HuH-7 (cell line): ENCODE measurements around the gene CGGBP1.

Experiments
- DNase-seq: peaks from one replicate; pipeline ENCODE4 v3.0.0; 2011; ENCODE audit warnings: low spot score

Gene CGGBP1, protein sequence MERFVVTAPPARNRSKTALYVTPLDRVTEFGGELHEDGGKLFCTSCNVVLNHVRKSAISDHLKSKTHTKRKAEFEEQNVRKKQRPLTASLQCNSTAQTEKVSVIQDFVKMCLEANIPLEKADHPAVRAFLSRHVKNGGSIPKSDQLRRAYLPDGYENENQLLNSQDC

DNA sequence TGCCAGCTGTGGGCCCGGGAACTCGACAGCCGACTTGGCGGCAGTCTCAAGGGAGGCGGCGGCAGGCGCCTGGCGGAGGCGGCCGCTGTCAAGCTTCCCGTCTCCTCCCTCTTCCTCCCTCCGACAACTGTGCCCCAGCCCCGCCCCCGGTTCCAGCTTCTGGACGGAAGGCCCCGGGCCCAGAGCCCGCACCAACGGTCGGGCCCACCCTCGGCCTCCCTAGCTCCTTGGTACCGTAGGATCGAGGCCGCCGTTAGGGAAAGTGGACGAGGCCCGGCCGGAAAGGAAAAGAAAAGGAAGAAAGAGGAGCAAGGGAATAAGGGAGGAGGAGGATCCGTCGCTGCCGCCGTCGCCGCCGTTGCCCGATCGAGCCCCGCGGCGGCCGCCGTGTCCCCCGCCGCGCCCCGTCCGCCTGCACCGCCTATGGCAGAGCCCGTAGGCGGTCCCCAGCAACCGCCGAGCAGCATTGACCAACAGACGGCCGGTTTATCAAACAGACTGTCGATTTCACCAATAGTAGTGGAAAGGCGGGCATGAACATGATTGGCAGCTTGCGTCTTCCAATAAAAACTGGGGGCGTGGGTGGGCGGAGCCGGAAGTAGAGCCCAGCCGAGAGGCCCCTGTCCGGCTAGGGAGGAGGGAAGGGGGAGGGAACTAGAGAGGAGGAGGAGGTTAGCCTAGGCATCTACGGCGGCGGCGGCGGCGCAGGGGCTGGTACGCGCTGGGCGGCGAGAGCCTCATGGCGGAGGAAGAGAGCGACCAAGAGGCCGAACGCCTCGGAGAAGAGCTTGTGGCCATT lies at the start of gene CGGBP1, which contains the start of gene ZNF654:
CGGBP1 (minus strand) TSS at position 425 of the 799 bp plus-strand sequence. CDS start 3,029 bp downstream, outside the sequence.
ZNF654 (plus strand) TSS at position 675 of the 799 bp plus-strand sequence; CDS start at position 740, 65 bp downstream.
- DNase-seq, result peak; percentile 90

DNA sequence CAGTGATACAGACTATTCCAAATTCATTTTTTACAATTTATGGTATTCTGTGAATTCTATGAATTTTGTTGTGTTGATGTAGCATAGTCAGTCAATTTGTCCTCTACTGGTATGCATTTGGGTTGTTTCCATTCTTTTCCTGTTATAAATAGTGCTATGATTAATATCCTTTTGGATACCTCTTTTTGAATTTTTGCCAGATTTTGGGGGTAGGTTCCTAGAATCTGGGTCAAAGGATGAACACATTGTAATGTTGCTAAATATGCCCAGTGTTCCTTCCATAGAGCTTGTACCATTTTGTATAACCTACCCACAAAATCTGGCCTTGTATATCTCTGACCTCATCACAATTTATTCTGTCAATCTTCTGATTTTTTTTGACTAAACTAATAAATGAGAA lies 46.5 kb upstream of the CGGBP1 start:
- DNase-seq, result no peak

DNA sequence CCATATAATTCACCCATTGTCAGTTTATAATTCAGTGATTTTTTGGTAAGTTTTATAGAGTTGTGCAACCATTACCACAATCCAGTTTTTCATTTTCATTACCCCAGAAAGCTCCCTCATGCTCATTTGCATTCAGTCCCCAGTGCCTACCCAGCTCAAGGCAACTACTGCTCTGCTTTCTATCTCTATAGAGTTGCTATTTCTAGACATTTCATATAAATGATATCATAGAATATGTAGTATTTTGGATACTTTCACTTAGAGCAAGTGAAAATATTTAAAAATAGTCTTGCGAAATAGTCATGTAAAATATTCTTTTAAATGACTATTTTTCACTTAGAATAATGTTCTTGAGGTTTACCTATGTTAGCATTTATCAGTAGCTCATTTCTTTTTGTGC lies 42.3 kb upstream of the CGGBP1 start:
- no peak for DNase-seq

DNA sequence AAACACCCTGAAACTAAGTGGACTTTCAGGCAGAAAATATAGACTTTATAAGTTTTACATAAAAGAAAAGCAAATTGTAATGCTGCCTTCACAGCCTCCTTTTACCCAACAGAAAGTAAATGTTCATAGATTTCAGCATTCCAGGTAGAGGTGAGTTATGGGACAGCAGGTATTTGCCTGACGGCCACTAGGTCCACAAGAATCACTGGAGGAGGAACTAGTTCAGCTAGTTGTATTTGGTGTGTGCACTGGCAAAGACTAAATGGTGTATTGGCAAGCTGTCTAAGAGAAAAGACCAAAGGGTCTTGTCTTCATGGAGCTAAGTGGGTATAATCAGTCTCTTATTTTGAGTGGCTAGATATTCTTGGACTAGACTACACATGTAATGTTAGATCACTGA lies 34.5 kb upstream of the CGGBP1 start:
- DNase-seq, result no peak

DNA sequence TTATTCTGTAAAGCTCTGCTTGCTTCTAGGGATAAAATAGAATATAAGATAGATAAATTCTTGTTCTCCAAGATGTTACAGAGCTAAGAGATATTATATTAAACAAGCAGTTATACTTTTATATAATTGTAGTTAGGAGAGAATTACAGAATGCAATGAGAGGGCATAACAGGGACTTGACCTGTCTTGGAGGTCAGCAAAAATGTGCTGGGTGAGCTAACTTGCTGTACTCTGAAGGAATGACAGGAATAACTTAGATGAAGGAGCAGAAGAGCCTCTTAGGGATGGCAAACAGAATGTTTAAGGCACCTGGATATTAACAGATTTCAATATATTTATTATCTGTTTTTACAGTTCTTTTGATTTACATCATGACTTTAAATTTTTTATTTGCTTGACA lies 33.5 kb upstream of the CGGBP1 start:
- DNase-seq, result no peak

DNA sequence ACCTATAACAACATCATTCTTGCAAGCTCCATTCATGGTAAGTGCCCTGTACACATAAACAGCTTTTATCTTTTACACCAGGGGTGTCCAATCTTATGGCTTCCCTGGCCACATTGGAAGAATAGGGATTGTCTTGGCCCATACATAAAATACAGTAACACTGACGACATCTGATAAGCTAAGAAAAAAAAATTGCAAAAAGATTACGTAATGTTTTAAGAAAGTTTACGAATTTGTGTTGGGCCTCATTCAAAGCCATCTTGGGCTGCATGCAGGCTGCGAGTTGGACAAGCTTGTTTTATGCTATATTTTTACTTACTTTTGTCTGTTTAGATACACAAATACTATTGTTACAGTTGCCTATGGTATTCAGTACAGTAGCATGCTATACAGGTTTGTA lies 31.9 kb upstream of the CGGBP1 start:
- DNase-seq, result no peak

DNA sequence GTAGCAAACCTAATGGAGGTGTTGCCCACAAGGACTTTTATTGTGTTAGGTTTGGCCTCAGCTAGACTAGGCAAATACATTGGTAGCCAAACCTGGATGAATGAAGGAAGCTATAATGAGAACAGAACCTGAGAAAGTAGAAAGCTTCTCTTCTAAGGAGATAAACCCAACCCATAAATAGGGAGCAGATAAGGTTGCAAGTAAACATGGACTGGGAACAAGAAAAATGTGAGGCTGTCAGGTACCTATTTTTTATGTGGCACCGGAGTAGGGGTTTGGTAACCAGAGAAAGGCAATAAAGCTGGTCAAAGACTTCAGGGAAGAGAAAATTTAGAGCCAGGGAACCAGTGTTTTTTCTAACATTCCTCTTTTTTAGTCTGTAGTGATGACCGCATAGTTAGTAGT lies 25.3 kb upstream of the CGGBP1 start:
- DNase-seq, result no peak

DNA sequence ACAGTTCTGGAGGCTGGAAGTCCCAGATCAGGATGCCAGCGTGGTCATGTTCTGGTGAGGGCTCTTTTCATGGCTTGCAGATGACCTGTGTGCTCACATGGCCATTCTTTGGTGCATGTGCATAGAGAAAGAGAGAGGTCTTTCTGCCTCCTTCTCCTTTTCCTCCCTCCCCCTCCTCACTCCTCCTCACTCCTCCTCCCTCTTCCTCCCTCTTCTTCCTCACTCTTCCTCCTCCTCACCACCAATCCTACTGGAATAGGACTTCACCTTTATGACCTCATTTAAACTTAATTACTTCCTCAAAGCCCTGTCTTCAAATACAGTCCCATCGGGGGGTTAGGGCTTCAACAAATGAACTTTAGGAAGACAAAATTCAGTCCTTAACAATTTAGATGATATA lies 24.0 kb upstream of the CGGBP1 start:
- no peak for DNase-seq

DNA sequence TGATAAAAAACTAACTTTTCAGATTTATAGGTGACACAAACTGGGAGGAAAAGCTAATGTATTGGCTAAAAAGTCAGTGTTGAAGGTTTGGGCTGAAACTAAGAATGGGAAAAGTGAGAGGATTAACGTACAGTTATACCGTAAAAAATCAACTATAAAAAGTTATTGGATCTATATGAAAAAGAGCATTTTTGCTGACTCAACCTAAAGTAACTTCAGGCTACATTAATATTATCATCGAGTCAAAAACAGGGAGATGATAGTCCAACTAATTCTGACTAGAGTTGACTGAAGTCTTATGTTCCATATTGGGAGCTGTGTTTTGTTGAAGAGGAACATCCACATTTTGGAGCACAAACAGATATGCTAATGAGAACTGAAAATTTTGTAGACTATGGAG lies 20.1 kb upstream of the CGGBP1 start:
- DNase-seq, result no peak

DNA sequence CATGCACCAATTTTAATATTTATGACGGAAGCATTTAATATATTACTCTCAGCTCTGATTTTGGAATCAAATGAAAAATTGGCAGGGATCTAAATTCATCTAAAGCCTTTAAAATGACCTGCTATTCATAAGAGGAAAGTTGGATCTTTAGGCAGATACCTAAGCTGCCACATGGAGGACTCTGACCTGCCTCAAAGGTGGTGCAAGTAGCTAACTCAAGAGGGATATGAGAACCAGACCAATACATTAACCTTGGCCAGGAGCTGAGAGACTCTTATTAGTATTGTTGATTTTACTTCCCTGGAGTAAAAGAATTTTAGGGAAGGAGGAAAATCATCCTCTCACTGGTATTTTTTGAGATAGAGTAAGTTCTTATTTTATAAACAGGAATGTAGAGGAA lies 17.9 kb upstream of the CGGBP1 start:
- no peak for DNase-seq

DNA sequence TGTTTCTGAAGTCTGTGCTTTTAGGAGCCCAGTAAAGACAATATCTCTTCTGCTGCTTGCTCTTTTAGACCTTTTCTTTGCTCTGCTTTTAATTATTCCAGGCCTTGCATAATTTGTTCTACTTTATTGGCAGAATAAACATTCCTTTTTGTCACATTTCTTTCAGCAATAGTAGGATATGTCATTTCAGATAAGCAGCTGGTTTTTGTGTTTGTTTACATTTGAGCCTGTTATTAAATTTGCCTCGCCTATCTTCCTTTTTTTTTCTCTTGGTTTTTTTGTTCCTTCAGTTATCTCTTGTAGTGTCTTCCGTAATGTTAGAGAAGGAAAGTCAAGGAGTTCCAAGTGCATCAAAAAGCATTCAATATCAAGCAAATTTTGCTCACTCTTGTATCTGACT lies 16.7 kb upstream of the CGGBP1 start:
- DNase-seq, result no peak

DNA sequence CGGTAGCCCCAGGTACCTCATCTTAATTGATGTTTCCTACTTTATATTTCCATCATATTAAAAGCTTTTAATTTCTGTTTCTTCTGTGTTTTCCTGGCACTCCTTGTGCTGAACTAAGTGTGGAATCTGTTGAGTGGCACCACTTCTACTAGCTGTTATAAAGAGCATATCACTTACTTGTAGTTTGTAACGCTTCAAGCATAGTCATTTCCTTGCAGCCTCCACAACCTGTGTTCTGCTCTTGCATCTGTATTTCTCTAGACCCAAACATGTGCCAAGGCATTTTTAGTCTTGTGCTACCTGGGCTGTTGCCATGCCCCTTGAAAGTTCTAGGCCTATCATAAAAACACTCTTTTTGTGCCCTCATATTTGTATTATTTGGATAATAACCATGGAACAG lies 16.3 kb upstream of the CGGBP1 start:
- DNase-seq, result no peak

DNA sequence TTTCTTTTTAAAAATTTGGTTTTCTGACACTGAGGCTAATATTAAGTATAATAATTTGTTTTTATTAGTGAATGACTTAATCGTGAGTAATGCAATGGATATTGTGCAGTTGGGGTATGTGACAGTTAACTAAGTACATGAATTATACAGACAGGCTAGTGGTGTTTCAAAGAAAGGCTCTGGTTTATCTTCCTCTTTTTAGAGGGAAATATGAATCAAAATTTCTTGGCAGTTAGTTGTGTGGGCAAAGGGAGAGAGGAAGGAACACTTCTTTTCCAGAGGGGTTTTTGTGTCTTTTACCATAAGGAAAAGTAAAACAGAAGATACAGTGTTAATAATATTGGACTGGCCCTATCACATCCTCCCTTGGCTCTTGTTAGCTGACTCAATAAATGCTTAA lies 2.9 kb upstream of the CGGBP1 start:
- no peak for DNase-seq

DNA sequence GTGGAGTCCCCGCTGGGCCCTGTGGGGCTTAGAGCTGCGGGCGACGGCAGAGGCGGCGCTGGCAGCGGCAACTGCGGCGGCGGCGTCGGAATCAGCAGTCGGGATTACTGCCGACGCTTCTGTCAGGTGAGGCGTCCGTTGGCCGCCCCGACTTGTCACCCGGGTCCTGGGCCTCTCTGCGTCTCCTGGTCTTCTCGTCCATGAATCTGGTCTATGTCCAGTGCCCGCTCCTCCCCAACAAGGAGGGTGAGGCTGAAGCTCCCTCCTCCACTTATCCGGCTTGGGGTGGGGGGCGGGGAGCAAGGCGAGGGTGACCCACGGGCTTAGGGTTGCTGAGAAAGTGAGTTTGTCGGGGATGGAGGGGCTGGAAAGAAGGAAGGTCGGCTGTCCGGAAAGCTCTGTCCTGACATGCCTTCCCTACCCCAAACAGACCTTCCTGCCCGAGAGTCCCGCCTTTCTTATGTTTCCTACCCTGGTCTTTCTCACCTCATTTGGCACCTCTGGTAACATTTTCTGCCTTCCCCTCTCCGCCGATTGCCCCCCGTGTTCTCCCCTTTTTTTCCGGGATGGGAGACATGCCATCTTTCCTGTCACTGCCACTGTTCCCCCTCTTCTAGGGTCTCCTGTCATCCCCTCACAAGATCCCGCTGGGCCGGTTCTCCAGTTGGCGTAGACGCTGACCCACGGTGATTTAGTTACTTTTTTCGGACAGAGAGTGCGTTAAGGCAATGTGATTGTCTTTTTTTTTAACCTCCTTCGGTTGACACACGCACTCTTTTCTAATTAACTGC lies 770 bp upstream of the CGGBP1 start:
- peak; percentile 20 for DNase-seq

DNA sequence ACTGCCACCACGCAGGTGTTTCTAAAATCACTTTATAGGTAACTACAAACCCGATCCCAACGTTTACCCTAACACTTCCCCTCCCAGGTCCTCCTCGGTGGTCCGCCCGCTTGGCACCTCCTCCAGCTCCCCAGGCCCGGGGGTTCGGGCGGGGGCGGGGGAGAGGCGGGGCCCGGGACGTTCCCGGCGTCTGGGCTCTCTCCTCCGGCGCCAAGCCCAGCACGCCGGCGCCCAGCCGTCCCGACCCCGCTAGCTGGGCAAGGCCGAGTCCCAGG lies 562 bp downstream of the CGGBP1 start:
- no peak for DNase-seq

DNA sequence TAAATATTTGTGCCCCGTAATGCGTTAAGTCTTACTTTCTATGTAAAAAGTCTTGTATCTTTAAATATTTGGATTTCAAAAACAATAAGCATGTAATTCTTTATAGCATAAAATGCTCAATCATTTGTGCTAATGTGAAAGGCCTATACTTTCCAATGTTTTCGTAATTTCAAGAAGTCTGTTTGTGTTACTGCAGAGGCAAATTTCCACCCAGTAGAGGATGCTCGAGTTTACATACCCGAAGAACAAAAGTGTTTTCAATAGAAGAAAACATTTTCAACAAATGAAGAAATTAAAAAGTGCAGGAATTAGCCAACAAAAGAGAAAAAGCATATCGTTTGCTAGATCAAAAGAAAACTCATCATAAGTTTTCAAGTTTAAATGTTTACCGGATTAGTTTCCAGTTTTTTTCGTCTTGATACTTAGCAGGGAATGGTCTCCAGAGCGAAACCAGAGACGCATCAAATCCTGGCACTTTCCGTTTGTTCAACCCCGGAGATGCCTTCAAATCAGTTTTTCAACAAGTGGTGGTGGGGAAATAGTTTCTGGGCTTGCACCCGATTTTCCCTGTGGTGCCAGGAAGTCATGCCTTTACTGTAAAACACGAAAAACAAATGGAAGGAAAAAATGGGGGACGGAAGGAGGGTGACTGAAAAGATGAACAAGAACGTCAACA lies 1.0 kb downstream of the CGGBP1 start:
- peak; percentile 4 for DNase-seq

DNA sequence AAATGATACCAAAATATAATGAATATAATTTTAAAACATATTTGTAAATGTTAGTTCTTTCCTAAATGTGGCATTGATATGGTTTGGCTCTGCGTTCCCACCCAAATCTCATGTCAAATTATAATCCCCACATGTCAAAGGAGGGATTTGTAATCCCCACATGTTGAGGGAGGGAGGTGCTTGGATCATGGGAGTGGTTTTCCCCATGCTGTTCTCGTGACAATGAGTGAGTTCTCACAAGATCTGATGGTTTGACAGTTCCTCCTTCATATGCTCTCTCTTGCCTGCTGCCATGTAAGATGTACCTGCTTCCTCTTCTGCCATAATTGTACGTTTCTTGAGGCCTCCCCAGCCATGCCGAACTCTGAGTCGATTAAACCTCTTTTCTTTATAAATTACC lies 12.0 kb downstream of the CGGBP1 start:
- DNase-seq, result no peak

DNA sequence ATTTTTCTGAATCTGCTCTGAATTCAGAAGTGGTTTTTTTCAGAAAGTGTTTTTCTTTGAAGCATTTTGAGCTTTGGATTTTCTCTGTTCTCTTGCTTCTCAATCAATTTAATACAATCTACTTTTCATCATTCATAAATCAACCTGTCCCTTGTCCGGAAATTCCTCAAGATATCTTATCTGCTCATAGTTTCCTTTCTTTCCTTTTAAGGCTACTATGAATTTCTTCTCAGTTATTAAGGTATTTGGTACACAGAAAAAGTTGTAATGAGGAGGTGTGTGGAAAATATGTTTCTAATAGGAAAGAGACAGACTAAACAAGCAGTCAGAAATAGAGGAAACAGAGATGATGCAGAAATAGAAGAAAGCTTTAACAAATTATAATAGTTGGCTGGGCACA lies 14.4 kb downstream of the CGGBP1 start:
- DNase-seq, result no peak

DNA sequence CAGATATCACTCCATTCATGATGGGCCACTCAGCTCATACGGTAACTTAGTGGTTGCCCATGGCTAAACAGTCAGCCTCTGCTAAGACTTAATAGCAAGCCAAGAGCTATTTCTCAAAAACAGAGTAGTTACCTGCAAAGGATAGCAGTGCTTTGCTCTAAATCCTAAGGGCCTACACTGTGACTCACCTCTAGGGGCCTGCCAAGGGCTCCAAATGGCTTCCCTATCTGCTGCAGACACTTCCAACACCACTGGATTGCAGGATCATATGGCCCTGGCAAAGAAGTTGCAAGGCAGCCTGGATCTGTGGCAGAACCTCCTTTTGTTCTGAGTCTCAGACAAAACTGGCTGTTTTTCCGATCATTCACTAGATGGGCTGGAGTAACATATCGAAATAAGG lies 17.8 kb downstream of the CGGBP1 start:
- no peak for DNase-seq

DNA sequence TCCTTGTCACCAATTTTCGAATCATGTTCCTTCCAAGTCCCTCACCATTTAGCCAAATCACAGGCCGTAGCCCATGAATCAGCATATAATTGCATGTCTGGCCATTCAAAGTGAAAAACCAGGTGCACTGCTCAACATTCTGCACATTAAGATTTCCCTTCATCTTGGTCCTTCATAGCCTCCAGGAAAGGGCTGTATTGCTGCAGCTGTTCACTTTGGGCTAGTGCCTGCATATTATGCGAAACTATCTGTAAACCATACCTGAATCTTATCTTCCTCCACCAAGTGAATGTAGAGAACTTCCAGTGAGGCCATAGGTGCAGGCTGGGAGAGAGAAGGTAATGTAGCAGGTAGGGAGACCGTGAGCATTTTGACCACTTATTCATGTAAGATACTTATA lies 18.3 kb downstream of the CGGBP1 start:
- DNase-seq, result no peak

DNA sequence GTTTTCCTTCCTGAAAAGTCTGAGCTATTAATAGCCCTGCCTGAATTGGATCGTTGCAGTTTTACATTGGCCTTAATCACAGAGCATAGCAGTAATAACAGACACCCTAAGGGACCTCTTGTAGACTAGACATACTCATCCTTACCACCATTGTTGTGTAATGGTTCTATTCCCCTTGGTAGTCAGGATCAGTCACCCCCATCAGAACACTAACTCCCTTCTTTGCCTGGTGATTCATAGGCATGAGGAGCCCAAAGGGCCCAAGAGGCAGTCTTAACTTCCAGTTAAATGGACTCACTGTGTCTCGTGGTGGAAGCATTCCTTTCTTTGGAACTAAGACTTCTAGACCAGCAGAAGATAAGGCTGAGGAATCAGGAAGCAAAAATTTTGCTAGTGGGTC lies 20.2 kb downstream of the CGGBP1 start:
- no peak for DNase-seq

DNA sequence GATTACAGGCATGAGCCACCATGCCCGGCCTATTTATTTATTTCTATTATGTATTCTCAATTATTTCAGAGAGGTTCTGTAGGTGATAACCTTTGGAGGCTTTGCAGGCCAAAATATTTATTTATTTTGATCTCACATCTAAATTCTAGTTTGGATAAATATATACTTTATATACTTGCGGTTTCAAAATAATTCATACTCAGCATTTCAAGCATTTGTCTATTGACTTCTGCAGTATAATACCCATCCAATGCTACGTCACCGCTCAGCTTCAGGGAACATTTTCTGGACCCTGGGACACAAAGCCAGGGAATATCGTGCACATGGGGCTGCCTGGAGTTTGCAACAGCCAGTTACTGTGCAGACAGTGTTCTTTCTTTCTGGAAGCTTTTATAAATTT lies 22.6 kb downstream of the CGGBP1 start:
- no peak for DNase-seq
